Natural killer cell (primary cell): ENCODE data around the gene HTR7. TPM values are rescaled to one million over a fixed set of nuclear protein-coding genes. Genes with fewer than 3 reads are reported as not detected.

Experiments used
- ATAC-seq, 3 donors: fragments of 150-1000 bp in 2 of 3; fragments of 200-7000 bp in 1 of 3; cut with Tn5 transposase; 1 replicate in 1 of 3; 2 replicates in 2 of 3; pipeline ENCODE4 v1.10.0; 2021; ENCODE audit warnings: mild to moderate bottlenecking in 2 of 3, moderate library complexity in 2 of 3
- DNase-seq, 2 donors: peaks; one replicate each; pipeline versions ENCODE4 v3.0.0 to v3.0.0-alpha.2; 2013 to 2021; ENCODE audit warnings: mixed read lengths in 1 of 2
- H3K27ac ChIP-seq: one replicate; pipeline ENCODE4 v1.5.1; 2013; ENCODE audit warnings: mild to moderate bottlenecking, low read length
- H3K27me3 ChIP-seq: one replicate; pipeline ENCODE4 v1.6.1; 2013; ENCODE audit warnings: low read length; ENCODE audit not compliant: control insufficient read depth, insufficient read depth
- H3K36me3 ChIP-seq: one replicate; pipeline ENCODE4 v1.6.1; 2013; ENCODE audit warnings: low read length; ENCODE audit not compliant: control insufficient read depth, insufficient read depth
- H3K4me1 ChIP-seq: one replicate; pipeline ENCODE4 v1.6.1; 2013; ENCODE audit warnings: low read length; ENCODE audit not compliant: control insufficient read depth, insufficient read depth
- H3K4me3 ChIP-seq: one replicate; pipeline ENCODE4 v1.5.1; 2013; ENCODE audit warnings: low read length
- H3K9me3 ChIP-seq: one replicate; pipeline ENCODE4 v1.6.1; 2013; ENCODE audit warnings: low read length; ENCODE audit not compliant: control insufficient read depth, insufficient read depth
- H3K27ac Mint-ChIP-seq, 2 donors: one replicate each; pipeline ENCODE4 v1.8.0; 2022; ENCODE audit warnings: mild to moderate bottlenecking in 2 of 2, mixed read lengths in 2 of 2, moderate library complexity in 1 of 2
- H3K27me3 Mint-ChIP-seq, 2 donors: one replicate each; pipeline ENCODE4 v1.8.0; 2022; ENCODE audit warnings: low read depth in 2 of 2, mixed read lengths in 2 of 2
- H3K36me3 Mint-ChIP-seq: one replicate; pipeline ENCODE4 v1.8.0; 2022; ENCODE audit warnings: mixed read lengths
- H3K4me1 Mint-ChIP-seq, 2 donors: one replicate each; pipeline ENCODE4 v1.8.0; 2022; ENCODE audit warnings: mixed read lengths in 2 of 2
- H3K4me3 Mint-ChIP-seq: one replicate; pipeline ENCODE4 v1.8.0; 2022; ENCODE audit warnings: mild to moderate bottlenecking, moderate library complexity, mixed read lengths
- H3K9me3 Mint-ChIP-seq, 2 donors: one replicate each; pipeline ENCODE4 v1.8.0; 2022; ENCODE audit warnings: mixed read lengths in 2 of 2
- CTCF ChIP-seq: fragments of 200-600 bp; IDR thresholded peaks from one replicate; pipeline ENCODE4 v1.8.0; 2022; ENCODE audit warnings: antibody characterized with exemption
- WGBS: methylation state at CpG from one replicate; pipeline ENCODE4 v1.1.7; 2013; ENCODE audit warnings: missing lambda C conversion rate; ENCODE audit not compliant: insufficient coverage; 5-methylcytosine and 5-hydroxymethylcytosine counted together
- intact Hi-C: fragments of 100-400 bp; cut with micrococcal nuclease; formaldehyde crosslinking; loops from one replicate; pipeline ENCODE4 v1.14.2; 2022
- total RNA-seq, 4 donors: library from RNA; stranded (reverse); fragments of 120-200 nt in 1 of 4; gene quantifications; one replicate each; pipeline versions ENCODE4 v1.2.3 to v1.2.4, GENCODE V29; 2013 to 2022

Gene HTR7
- total RNA-seq, 3 donors from 2014 or later (not counting 1 experiment from before 2014, with no cell fraction given), result 0.11 to 0.20 TPM; not detected in 1

GRCh38 chr10:90775351-90776028 lies 82.3 kb downstream of the HTR7 start:
- DNase-seq (no peak), ATAC-seq (no peak)
- 51% methylated on average over 2 of the region's 2 CpGs for WGBS
- Mint-ChIP-seq H3K9me3 (no peaks in the 10 kb centered on the region), H3K36me3 (no peaks in the 10 kb centered on the region), H3K27ac (no peak overlapping the region), H3K27me3 (no peaks in the 10 kb centered on the region), H3K4me1 (no peaks in the 10 kb centered on the region), H3K4me3 (no peak overlapping the region)
- Histone ChIP-seq H3K9me3 (peaks cover 3% of the 10 kb centered on the region), H3K4me3 (no peak overlapping the region), H3K4me1 (no peaks in the 10 kb centered on the region), H3K27ac (no peak overlapping the region), H3K36me3 (no peaks in the 10 kb centered on the region), H3K27me3 (no peaks in the 10 kb centered on the region)
- no peak for TF ChIP-seq CTCF
- intact Hi-C loops, result no loop called here

DNA sequence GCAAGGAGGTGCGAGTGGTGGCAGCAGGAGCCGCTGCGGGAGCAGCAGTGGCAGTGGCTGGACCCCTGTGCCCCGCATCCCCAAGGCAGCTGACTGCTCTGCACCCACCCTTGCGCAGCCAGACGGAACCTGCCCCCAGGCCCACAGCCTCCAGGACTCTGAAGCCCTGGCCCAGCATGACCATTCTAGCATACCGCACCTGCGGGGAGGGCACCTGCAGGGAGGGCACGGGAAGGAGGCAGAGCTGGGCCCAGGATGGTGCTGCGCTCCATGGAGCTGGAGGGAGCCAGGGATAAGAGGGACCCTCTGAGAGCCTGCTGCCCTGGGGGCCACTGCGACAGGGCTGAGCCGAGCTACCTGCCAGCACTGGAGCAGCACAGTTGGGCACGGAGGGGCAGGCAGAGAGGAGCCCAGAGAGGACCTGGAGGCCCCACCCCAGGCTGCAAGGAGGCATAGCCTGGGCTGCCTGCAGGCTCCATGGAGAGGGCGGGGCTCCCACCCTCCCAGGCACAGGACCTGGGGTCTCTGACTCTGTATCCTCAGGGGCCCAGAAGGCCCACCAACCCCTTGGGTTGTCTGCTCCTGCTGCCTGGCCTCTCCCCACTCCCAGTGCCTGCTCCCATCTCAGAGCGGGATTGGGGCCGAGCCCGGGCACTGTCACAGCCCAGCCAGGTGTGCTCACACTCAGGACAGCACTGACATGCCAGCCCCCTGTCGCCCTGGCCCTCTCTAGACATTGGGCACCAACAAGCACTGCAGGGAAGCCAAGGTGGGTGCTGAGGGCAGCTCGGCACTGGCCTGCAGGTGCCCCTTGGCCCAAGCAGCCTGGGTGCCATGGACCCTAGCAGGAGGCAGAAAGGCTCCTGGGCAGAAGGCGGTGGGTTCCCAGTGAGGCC lies 87.6 kb downstream of the HTR7 start:
- ATAC-seq, result no peak
- 91% methylated on average over 20 of the region's 20 CpGs for WGBS
- no peak for TF ChIP-seq CTCF
- Mint-ChIP-seq H3K27ac (no peak overlapping the region), H3K9me3 (peaks cover 0 to 5% of the 10 kb centered on the region in 2 donors), H3K4me3 (no peak overlapping the region), H3K4me1 (no peaks in the 10 kb centered on the region), H3K27me3 (no peaks in the 10 kb centered on the region), H3K36me3 (no peaks in the 10 kb centered on the region)
- intact Hi-C loops, result no loop called here
- H3K4me1 ChIP-seq, result no peaks in the 10 kb centered on the region
- no peaks in the 10 kb centered on the region for H3K36me3 ChIP-seq
- no peaks in the 10 kb centered on the region for H3K27me3 ChIP-seq
- no peak overlapping the region for H3K27ac ChIP-seq
- no peaks in the 10 kb centered on the region for H3K9me3 ChIP-seq
- no peak for DNase-seq
- H3K4me3 ChIP-seq, result no peak overlapping the region

DNA sequence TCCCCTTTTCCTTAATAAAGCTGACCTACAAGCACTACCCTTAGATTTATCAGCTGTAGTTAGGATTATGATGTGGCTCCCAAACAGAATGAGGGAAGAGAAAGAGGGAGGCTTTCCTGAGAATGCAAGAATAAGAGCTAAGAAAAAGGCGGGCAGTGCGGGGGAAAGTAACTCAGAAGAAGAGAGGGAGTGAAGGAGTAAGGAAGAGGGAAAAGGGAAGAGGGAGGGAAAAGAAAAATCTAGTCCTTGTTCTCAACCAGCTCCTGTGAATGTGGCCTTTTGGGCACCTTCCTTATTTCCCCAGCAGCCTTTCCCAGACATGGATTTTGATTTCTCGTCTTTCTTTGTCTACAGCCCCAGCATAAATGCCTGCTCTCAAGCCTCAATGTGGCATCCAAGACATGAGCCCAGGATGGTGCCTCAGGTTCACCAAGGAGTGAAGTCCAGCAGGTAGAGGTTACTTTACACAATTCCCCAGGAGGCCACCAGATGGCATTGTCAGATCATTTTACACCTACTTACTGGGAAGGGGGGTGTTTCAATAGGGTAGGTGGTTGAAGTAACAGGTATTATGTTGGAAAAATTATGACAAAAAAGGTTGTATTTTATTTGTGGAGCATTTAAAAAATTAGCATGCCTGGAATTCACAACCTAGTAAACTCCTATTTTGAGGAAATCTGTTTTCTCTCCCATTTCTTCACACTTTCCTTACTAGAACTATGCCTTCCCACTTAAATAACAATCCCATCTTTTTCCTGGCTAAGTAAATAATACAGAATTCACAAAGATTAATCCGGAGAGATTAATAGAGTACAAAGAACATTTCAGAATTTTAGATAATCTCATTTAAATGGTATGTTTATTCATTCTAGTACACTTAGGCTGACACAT lies 106.5 kb downstream of the HTR7 start:
- Histone ChIP-seq H3K36me3 (no peaks in the 10 kb centered on the region), H3K9me3 (no peaks in the 10 kb centered on the region), H3K27ac (no peak overlapping the region), H3K27me3 (peaks cover 2% of the 10 kb centered on the region), H3K4me1 (no peaks in the 10 kb centered on the region), H3K4me3 (no peak overlapping the region)
- no peaks in the 10 kb centered on the region for H3K36me3 Mint-ChIP-seq
- no peak overlapping the region for H3K4me3 Mint-ChIP-seq
- H3K9me3 Mint-ChIP-seq, result no peaks in the 10 kb centered on the region
- 51% methylated on average over 3 of the region's 4 CpGs for WGBS
- DNase-seq, result peak in 1 of 2 donors; percentile 59
- peaks cover 9 to 17% of the 10 kb centered on the region in 2 donors for H3K27me3 Mint-ChIP-seq
- H3K27ac Mint-ChIP-seq, result no peak overlapping the region
- ATAC-seq, result peak in 1 of 3 donors; percentile 36
- intact Hi-C loops, result no loop called here
- TF ChIP-seq CTCF, result peak; percentile 36
- no peaks in the 10 kb centered on the region for H3K4me1 Mint-ChIP-seq
